ENCODE data around the gene C2CD2. TPM values are rescaled to one million over a fixed set of nuclear protein-coding genes. Genes with fewer than 3 reads are reported as not detected.

C2CD2 gene
- total and polyA plus RNA-seq, 10 of the 15 experiments (the other 5 are each of a cell fraction or from before 2014, with no cell fraction given), result 2.2 to 30.9 (median 9.9) TPM

GRCh38 chr21:41953249-41953830 lies 478 bp downstream of the C2CD2 start (continued):
- TF ChIP-seq NKRF (conservative IDR thresholded peaks at IDR 0.05), result peak; percentile 48; the same call in 1 of the 2 replicates
- TF ChIP-seq RAD51 (IDR thresholded peaks at IDR 0.05), result no peak
- peak; percentile 89 for TF ChIP-seq HDAC6 (IDR thresholded peaks at IDR 0.05; ENCODE audit: unreplicated experiment)

- peak overlapping the region; percentile 78 for H3K4me3 ChIP-seq
- TF ChIP-seq STAT1 (conservative IDR thresholded peaks at IDR 0.05) (no peak), SRF (IDR thresholded peaks at IDR 0.05; ENCODE audit: low read depth in 2 of 2, low read length in 2 of 2) (no peak), RCOR1 (conservative IDR thresholded peaks at IDR 0.05; ENCODE audit: low read depth, low read length) (no peak), ZBTB11 (CRISPR knock-in tag; IDR thresholded peaks at IDR 0.05) (no peak), SUZ12 (IDR thresholded peaks at IDR 0.05; ENCODE audit: unreplicated experiment) (no peak)
- TF ChIP-seq, protein P1, sequence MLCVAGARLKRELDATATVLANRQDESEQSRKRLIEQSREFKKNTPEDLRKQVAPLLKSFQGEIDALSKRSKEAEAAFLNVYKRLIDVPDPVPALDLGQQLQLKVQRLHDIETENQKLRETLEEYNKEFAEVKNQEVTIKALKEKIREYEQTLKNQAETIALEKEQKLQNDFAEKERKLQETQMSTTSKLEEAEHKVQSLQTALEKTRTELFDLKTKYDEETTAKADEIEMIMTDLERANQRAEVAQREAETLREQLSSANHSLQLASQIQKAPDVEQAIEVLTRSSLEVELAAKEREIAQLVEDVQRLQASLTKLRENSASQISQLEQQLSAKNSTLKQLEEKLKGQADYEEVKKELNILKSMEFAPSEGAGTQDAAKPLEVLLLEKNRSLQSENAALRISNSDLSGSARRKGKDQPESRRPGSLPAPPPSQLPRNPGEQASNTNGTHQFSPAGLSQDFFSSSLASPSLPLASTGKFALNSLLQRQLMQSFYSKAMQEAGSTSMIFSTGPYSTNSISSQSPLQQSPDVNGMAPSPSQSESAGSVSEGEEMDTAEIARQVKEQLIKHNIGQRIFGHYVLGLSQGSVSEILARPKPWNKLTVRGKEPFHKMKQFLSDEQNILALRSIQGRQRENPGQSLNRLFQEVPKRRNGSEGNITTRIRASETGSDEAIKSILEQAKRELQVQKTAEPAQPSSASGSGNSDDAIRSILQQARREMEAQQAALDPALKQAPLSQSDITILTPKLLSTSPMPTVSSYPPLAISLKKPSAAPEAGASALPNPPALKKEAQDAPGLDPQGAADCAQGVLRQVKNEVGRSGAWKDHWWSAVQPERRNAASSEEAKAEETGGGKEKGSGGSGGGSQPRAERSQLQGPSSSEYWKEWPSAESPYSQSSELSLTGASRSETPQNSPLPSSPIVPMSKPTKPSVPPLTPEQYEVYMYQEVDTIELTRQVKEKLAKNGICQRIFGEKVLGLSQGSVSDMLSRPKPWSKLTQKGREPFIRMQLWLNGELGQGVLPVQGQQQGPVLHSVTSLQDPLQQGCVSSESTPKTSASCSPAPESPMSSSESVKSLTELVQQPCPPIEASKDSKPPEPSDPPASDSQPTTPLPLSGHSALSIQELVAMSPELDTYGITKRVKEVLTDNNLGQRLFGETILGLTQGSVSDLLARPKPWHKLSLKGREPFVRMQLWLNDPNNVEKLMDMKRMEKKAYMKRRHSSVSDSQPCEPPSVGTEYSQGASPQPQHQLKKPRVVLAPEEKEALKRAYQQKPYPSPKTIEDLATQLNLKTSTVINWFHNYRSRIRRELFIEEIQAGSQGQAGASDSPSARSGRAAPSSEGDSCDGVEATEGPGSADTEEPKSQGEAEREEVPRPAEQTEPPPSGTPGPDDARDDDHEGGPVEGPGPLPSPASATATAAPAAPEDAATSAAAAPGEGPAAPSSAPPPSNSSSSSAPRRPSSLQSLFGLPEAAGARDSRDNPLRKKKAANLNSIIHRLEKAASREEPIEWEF (IDR thresholded peaks at IDR 0.05; ENCODE audit: insufficient replicate concordance, low read depth, low read length), result no peak
These were observed 1.1 kb downstream of the C2CD2 start for GRCh38 chr21:41952568-41953248.

More at GRCh38 chr21:41952568-41953248, 1.1 kb downstream of the C2CD2 start:
- ChIA-PET POLR2A (interaction anchor here (0.5 to 1.3 kb wide), 9 partner anchors 11 to 81 kb away, joined by 3 to 7 read pairs (median 4); no protein-coding TSS in a partner anchor), CTCF (interaction anchor here (0.6 to 1.7 kb wide), 5 partner anchors 9 to 155 kb away, joined by 3 to 4 read pairs (median 4); no protein-coding TSS in a partner anchor), SMC1A (ENCODE audit: uncharacterized antibody, unreplicated experiment) (interaction anchor here (0.9 to 2.1 kb wide), 10 partner anchors 25 to 174 kb away, joined by 3 to 25 read pairs (median 4); no protein-coding TSS in a partner anchor), RAD21 (ENCODE audit: unreplicated experiment) (interaction anchor here (0.6 to 2.0 kb wide), 5 partner anchors 24 to 670 kb away, joined by 3 to 7 read pairs (median 6); no protein-coding TSS in a partner anchor)
- WGBS (ENCODE audit: insufficient coverage, insufficient replicate concordance, low lambda C conversion rate, missing lambda C conversion rate), result 75% methylated on average over 30 of the region's 30 CpGs
- FAIRE-seq (no peak), ATAC-seq (peak; percentile 3), DNase-seq (ENCODE audit: low read depth, low spot score) (no peak)
- in situ Hi-C loops (cut with MboI) (no loop called here), intact Hi-C loops (cut with micrococcal nuclease; ENCODE audit: unreplicated experiment) (loop anchor here (5.0 kb wide), 2 partner anchors 50 to 110 kb away; no protein-coding TSS in a partner anchor)
- no peak overlapping the region for H2AFZ ChIP-seq (ENCODE audit: control insufficient read depth, low read depth, low read length)
- peak overlapping the region; percentile 48 for H3K27ac ChIP-seq (ENCODE audit: control insufficient read depth, insufficient read depth)
- peak overlapping the region; percentile 73 for H3K9ac ChIP-seq (ENCODE audit: control insufficient read depth, insufficient read depth, low read length)
- H3K27me3 ChIP-seq (replicated peaks in 1 of 2; ENCODE audit: control insufficient read depth in 2 of 2, insufficient read depth in 2 of 2, low read length in 1 of 2), result no peaks in the 10 kb centered on the region
- peak overlapping the region; percentile 93 for H3K4me2 ChIP-seq (ENCODE audit: control insufficient read depth, insufficient read depth)
- BruUV-seq (replicated peaks), result TSS peak; percentile 59
- no peaks in the 10 kb centered on the region for H4K20me1 ChIP-seq (ENCODE audit: control insufficient read depth, insufficient read depth)
- peaks cover 37% of the 10 kb centered on the region for H3K4me1 ChIP-seq (ENCODE audit: control insufficient read depth, insufficient read depth, low read length)
- no peaks in the 10 kb centered on the region for H3K9me3 ChIP-seq (replicated peaks; ENCODE audit: control insufficient read depth, insufficient read depth, low read length)
- peaks cover 45% of the 10 kb centered on the region for H3K79me2 ChIP-seq (ENCODE audit: control insufficient read depth, insufficient read depth, low read length)
- H3K36me3 ChIP-seq (ENCODE audit: control insufficient read depth in 2 of 2, insufficient read depth in 2 of 2, low read length in 1 of 2), result no peaks in the 10 kb centered on the region

Measured in GM12878 (cell line).